Muscle of leg (tissue), 11 donors: ENCODE measurements around the gene PRKCE. TPM values are rescaled to one million over a fixed set of nuclear protein-coding genes. Genes with fewer than 3 reads are reported as not detected.

Source experiments
- DNase-seq: peaks from one replicate; pipeline ENCODE4 v3.0.0; 2013
- H3K27ac ChIP-seq: one replicate; pipeline ENCODE4 v1.5.1; 2013; ENCODE audit warnings: mild to moderate bottlenecking, low read length, control low read depth
- H3K27me3 ChIP-seq: one replicate; pipeline ENCODE4 v1.6.1; 2013; ENCODE audit warnings: low read length; ENCODE audit not compliant: control insufficient read depth, insufficient read depth
- H3K36me3 ChIP-seq: one replicate; pipeline ENCODE4 v1.6.1; 2013; ENCODE audit warnings: low read length; ENCODE audit not compliant: control insufficient read depth, insufficient read depth
- H3K4me1 ChIP-seq: one replicate; pipeline ENCODE4 v1.6.1; 2013; ENCODE audit warnings: low read length; ENCODE audit not compliant: control insufficient read depth, insufficient read depth
- H3K4me3 ChIP-seq: one replicate; pipeline ENCODE4 v1.5.1; 2013; ENCODE audit warnings: low read length, control low read depth
- H3K9me3 ChIP-seq: replicated peaks from 2 replicates; pipeline ENCODE4 v1.6.1; 2013; ENCODE audit warnings: low read depth, low read length; ENCODE audit not compliant: control insufficient read depth
- WGBS: methylation state at CpG from one replicate; pipeline ENCODE4 v1.1.5; 2013; ENCODE audit warnings: missing lambda C conversion rate; ENCODE audit not compliant: insufficient coverage; 5-methylcytosine and 5-hydroxymethylcytosine counted together
- polyA plus RNA-seq, 8 donors: library from polyadenylated mRNA; unstranded; fragments of 120-200 nt; gene quantifications; one replicate each; pipeline versions ENCODE4 v1.2.1 to v1.2.3, GENCODE V29; 2013; ENCODE audit warnings: inconsistent platforms in 1 of 8, low replicate concordance in 1 of 8; ENCODE audit not compliant: insufficient read length in 8 of 8, insufficient read depth in 1 of 8
- total RNA-seq: library from RNA; stranded (reverse); fragments of 120-200 nt; gene quantifications from one replicate; pipeline ENCODE4 v1.2.4, GENCODE V29; 2013

Gene PRKCE
- total and polyA plus RNA-seq, 9 donors = 3.5 to 8.6 (median 6.3) TPM

DNA sequence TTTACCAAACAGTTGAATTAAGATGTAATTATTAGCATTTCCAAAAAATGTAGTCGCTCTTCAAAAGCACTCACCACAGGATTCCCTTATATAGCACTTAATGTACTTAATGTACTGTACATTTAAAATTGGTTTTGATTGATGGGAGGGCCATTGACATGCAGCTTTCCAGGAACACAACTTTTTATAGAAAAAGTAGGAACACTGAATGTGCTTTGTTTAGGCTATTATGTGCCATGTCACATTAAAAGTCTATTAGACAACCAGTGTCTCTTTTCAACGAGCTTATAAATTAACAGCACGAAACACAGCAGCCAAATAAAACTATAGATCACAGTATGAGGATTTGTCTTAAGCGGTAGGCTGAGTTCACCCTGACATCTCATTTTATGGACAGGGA is 301.1 kb downstream of the PRKCE start:
- no peaks in the 10 kb centered on the region for H3K36me3 ChIP-seq
- no peak overlapping the region for H3K27ac ChIP-seq
- DNase-seq = no peak
- no peaks in the 10 kb centered on the region for H3K9me3 ChIP-seq
- H3K4me3 ChIP-seq = no peak overlapping the region
- H3K4me1 ChIP-seq = peaks cover 7% of the 10 kb centered on the region
- WGBS = no CpG with 5 or more reads among the region's 4 CpGs
- H3K27me3 ChIP-seq = peaks cover 3% of the 10 kb centered on the region

DNA sequence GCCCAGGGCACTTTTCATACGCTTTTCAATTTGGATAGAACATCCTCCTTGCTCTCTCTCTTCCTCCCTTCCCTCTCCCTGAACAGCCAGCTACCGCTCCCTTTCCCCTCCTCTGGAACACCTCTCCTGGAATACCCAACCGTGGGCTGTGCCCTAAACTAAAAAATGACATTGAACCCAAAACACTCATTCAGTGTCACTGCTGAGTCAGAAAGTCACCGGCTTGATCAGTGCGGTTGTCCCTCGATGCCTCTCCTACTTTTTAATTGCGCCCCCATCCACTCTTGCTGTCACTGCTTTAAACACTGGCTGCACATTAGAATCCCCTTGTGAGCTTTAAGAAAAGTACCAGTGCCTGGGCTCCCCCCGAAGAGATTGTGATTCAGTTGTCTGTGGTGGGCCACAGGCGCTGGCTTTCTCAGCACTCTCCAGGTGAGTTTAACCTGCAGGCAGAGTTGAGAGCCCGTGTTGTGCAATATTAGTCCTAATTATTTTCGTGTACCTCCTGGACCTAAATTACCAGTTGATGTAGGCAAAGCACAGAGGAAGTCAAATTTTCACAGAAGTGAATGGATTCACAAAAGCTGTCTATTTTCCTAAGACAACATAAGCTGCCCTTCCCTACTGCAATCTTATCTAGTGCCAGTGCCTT is 302.0 kb downstream of the PRKCE start:
- no peaks in the 10 kb centered on the region for H3K27me3 ChIP-seq
- H3K4me1 ChIP-seq = peaks cover 7% of the 10 kb centered on the region
- no peaks in the 10 kb centered on the region for H3K36me3 ChIP-seq
- no peak overlapping the region for H3K27ac ChIP-seq
- WGBS = 94% methylated on average over 9 of the region's 11 CpGs
- H3K9me3 ChIP-seq = no peaks in the 10 kb centered on the region
- no peak overlapping the region for H3K4me3 ChIP-seq
- DNase-seq = no peak

DNA sequence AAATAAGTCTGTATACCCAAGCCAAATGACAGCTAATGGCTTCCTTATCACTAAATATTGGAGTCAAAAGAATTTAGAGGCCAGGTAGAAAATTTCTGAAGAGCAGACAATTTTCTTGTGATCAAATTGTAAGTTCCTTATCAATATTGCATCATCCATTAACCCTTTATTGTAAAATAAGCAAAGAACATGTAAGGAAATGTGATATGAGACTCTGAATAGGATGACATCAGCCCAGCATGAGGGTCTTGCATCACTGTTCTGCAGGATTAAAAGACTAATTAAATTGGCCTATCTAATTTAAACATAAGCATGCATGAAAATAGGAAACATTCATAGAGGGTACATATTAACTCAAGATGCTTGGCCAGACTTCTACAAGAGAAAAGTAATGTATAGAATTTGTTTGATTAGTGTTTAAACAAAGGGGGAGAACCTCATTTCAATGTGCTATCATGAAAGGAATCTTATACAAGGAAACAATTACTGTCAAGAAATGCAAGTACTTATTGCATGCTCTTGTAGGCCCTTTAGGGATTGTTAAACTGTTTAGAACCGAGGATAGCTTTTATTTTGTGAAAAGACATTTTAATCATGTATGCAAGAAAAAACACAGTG is 302.9 kb downstream of the PRKCE start:
- H3K9me3 ChIP-seq = no peaks in the 10 kb centered on the region
- no peaks in the 10 kb centered on the region for H3K36me3 ChIP-seq
- no CpG with 5 or more reads among the region's 1 CpG for WGBS
- no peaks in the 10 kb centered on the region for H3K27me3 ChIP-seq
- no peak overlapping the region for H3K27ac ChIP-seq
- peaks cover 7% of the 10 kb centered on the region for H3K4me1 ChIP-seq
- no peak for DNase-seq
- H3K4me3 ChIP-seq = no peak overlapping the region

DNA sequence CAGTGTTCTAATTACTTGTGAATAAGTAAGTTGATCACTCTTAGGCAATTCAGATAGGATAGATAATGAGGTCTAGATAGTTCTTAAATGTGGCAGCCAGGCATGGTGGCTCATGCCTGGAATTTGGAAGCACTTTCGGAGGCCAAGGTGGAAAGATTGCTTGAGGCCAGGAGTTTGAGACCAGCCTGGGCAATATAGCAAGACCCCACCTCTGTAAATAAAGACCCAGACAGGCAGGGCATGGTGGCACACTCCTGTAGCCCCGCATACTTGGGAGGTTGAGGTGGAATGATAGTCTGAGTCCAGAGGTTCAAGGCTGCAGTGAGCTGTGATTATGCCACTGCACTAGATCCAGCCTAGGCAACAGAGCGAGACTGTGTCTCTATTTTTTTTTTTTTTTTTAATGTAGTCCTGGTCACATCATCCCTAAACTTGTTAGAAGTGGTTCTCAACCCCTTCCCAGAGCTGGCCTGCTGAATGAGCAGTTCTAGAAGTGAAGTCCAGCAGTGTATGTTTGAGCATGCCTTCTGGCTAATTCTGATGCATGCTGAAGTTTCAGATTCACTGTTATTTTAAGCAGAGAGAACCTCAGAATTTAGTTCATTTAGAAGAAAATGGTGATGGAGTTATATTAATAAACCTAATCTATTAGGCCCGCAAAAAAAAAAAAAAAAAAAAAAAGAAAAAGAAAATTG is 306.2 kb downstream of the PRKCE start:
- H3K36me3 ChIP-seq = no peaks in the 10 kb centered on the region
- peaks cover 12% of the 10 kb centered on the region for H3K4me1 ChIP-seq
- H3K4me3 ChIP-seq = no peak overlapping the region
- no peak overlapping the region for H3K27ac ChIP-seq
- H3K9me3 ChIP-seq = no peaks in the 10 kb centered on the region
- no peak for DNase-seq
- 100% methylated on average over 2 of the region's 4 CpGs for WGBS
- H3K27me3 ChIP-seq = peaks cover 2% of the 10 kb centered on the region

DNA sequence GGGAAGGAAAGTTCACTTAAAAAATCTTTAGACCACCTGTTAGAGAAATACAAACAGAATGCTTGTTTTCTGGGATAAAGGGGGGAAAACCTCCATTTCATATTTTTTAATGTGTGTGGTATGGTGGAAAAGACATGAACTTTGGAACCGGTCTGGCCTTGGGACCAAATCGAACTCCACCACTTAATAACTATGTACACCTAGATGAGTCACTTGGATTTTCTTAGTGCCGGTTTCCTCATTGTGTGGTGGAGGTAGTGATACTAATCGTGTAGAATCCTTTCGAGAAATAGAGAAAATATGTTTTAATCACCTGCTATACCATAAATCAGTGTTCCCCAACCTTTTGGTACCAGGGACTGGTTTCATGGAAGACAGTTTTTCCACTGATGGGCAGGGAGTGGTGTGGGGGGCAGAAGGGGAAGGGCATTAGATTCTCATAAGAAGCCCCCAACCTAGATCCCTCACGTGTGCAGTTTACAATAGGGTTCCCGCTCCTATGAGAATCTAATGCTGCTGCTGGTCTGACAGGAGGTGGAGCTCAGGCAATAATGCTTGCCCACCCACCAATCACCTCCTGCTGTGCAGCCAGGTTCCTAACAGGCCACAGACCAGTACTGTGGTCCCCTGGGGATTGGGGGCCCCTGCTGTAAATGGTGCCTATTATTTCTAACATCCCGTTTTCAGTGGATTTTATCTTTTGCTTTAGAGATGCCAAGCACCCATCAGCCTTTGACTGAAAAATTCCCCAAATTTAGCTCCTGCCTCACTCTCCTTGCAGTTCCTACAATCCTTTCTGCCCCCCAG is 308.8 kb downstream of the PRKCE start:
- 50% methylated on average over 1 of the region's 8 CpGs for WGBS
- H3K27ac ChIP-seq = no peak overlapping the region

DNA sequence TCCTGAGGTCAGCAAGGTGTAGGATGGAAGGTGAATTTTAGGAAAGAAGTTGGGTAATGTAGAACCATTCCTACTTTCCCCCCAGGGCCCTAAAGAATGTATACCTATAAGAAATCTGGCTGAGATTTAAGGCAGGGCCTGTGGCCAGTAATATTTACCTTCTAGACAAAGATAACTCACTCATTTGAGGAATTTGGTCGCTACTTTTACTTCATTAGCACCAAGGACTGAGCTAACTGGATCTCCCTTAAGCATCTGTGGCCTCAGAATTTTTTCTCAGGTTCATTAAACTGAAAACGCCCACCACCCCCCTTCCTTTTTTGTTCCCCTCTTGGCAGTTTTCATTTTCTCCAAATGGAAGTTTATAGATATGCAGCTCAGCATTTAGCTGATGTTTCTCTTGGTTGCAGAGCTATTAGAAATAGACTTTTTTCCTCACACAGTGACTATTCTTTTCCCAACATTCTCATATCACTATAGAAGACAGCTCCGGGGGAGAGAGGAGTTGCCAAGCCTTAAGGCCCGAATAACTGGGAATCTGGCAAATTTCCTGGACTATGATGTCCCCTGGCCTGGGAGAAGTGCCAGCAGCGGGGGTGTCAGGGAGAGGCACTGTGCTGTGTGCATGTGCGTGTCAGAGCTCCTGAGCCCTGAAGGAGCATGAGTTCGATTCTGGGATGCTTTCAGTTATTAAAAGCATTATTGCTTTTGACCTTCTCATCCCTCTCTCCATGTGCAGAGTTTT is 310.9 kb downstream of the PRKCE start:
- H3K9me3 ChIP-seq = no peaks in the 10 kb centered on the region
- H3K4me1 ChIP-seq = peaks cover 17% of the 10 kb centered on the region
- DNase-seq = peak; percentile 87
- no peak overlapping the region for H3K4me3 ChIP-seq
- H3K27me3 ChIP-seq = peaks cover 4% of the 10 kb centered on the region
- no peaks in the 10 kb centered on the region for H3K36me3 ChIP-seq
- WGBS = 36% methylated on average over 3 of the region's 7 CpGs
- H3K27ac ChIP-seq = peak overlapping the region; percentile 7

More for the DNA sequence above, 308.8 kb downstream of the PRKCE start:
- H3K27me3 ChIP-seq = peaks cover 4% of the 10 kb centered on the region
- H3K4me3 ChIP-seq = no peak overlapping the region
- no peaks in the 10 kb centered on the region for H3K36me3 ChIP-seq
- H3K4me1 ChIP-seq = peaks cover 17% of the 10 kb centered on the region
- no peaks in the 10 kb centered on the region for H3K9me3 ChIP-seq
- no peak for DNase-seq

DNA sequence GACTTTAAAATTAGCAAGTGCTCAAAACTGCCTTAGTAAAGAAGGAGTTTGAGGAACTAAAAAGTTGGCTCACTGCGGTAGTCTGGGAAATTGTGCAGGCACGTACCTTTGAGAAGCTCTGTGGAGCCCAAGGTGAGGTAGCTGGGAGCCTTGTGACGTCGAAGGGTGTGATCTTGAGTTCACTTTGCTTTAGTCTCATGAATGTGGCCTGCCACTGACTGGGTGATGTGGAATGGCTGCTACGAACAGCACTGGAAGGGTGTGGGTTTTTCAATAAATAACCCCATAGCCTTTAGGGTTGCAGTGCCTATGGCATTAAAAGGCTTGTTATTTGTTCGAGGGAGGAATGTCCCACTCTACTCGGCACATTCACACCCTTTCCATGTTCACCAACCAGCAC is 312.3 kb downstream of the PRKCE start:
- peaks cover 20% of the 10 kb centered on the region for H3K4me1 ChIP-seq
- WGBS = 41% methylated on average over 3 of the region's 7 CpGs
- DNase-seq = no peak

DNA sequence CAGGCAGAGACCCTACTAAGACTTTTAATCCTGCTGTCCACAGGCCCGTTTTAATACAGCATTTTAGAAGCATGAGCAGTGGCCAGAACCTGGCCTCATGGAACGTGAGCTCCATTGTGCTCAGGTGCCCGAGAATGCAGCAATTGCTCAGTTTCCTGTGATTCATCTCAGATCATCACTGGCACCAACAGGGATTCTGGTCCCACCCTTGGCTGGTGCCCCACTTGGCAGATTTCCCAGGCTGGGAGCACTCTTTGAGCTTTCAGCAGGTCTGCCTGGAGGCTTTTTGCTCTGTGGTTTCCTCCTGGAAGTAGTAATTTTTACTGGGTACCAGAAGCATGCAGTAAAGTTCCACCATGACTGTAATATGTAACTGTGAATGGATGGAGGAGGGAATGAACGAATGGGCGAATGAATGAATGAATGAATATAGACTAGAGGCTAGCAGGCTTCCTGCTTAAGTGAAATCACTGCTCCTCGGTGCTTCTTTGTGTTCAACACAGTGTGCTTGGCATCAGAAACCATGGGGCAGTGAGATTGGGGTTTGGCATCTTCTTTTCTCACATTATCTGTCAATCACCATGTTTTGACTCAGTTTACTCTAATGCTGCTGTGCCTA is 312.9 kb downstream of the PRKCE start:
- no peak overlapping the region for H3K4me3 ChIP-seq
- H3K9me3 ChIP-seq = no peaks in the 10 kb centered on the region
- peaks cover 4% of the 10 kb centered on the region for H3K27me3 ChIP-seq
- H3K36me3 ChIP-seq = no peaks in the 10 kb centered on the region
- WGBS = 52% methylated on average over 4 of the region's 6 CpGs
- H3K4me1 ChIP-seq = peaks cover 23% of the 10 kb centered on the region
- no peak overlapping the region for H3K27ac ChIP-seq
- DNase-seq = peak; percentile 54

More for the DNA sequence above, 312.3 kb downstream of the PRKCE start:
- no peak overlapping the region for H3K27ac ChIP-seq
- H3K4me3 ChIP-seq = no peak overlapping the region
- H3K27me3 ChIP-seq = peaks cover 4% of the 10 kb centered on the region
- H3K36me3 ChIP-seq = no peaks in the 10 kb centered on the region
- H3K9me3 ChIP-seq = no peaks in the 10 kb centered on the region

DNA sequence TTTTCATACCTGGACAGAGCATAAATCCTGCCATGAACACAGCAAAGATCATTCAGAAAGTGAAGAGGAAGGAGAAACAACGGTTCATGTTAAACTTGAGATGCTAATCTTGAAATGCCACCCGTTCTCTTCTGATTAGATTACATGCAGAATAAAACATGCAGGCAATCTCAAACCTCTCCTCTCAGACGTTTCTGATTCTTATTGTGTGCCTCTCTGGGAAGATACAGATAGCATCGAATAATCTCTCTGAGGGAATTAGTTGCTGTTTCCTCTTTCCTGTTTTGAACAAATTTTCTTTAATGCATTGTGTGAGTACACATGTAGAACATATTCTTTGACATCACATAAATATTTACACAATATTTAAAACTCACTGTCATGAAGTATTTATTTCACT is 313.4 kb downstream of the PRKCE start:
- no peaks in the 10 kb centered on the region for H3K36me3 ChIP-seq
- no peak overlapping the region for H3K4me3 ChIP-seq
- peaks cover 4% of the 10 kb centered on the region for H3K27me3 ChIP-seq
- peaks cover 26% of the 10 kb centered on the region for H3K4me1 ChIP-seq
- no peak for DNase-seq
- no peaks in the 10 kb centered on the region for H3K9me3 ChIP-seq
- no CpG with 5 or more reads among the region's 4 CpGs for WGBS
- H3K27ac ChIP-seq = no peak overlapping the region
